H1 (cell line): ENCODE measurements around the gene GGCX. TPM values are rescaled to one million over a fixed set of nuclear protein-coding genes. Genes with fewer than 3 reads are reported as not detected.

Experiments
- CTCF ChIA-PET: fragments of 300-600 bp; sonication (Branson Sonifier 250); formaldehyde crosslinking; loops from one replicate; lab custom pipeline; 2021; ENCODE audit not compliant: partially characterized antibody; lab: Charles Lee
- POLR2A ChIA-PET: fragments of 300-600 bp; sonication (Branson Sonifier 250); formaldehyde crosslinking; loops from one replicate; lab custom pipeline; 2021; ENCODE audit warnings: inconsistent platforms; ENCODE audit not compliant: partially characterized antibody; lab: Charles Lee
- DNase-seq, 2 experiments: peaks; one replicate each; pipeline versions ENCODE4 v3.0.0 to v3.0.0-alpha.2; 2010 to 2022; ENCODE audit warnings: low spot score in 2 of 2, low read depth in 1 of 2, mixed read lengths in 1 of 2
- FAIRE-seq: peaks from 2 replicates; lab custom pipeline; 2011; peaks lifted over from hg19 to GRCh38; lab: Jason Lieb, UNC
- H2AFZ ChIP-seq: 2 replicates; pipeline ENCODE4 v1.8.1; 2012; ENCODE audit warnings: low read length, inconsistent platforms
- H2AK5ac ChIP-seq: 2 replicates; pipeline ENCODE4 v1.6.1; 2013; ENCODE audit warnings: low read depth, low read length
- H2BK120ac ChIP-seq: replicated peaks from 2 replicates; pipeline ENCODE3; 2013; ENCODE audit warnings: low read depth, low read length, inconsistent platforms
- H2BK12ac ChIP-seq: 2 replicates; pipeline ENCODE4 v1.6.1; 2013; ENCODE audit warnings: low read depth, low read length
- H2BK15ac ChIP-seq: 2 replicates; pipeline ENCODE4 v1.6.1; 2013; ENCODE audit warnings: low read length
- H2BK20ac ChIP-seq: 2 replicates; pipeline ENCODE4 v1.6.1; 2013; ENCODE audit warnings: low read length
- H2BK5ac ChIP-seq: 2 replicates; pipeline ENCODE4 v1.6.1; 2013; ENCODE audit warnings: low read depth, low read length
- H3K14ac ChIP-seq: 2 replicates; pipeline ENCODE4 v1.6.1; 2013; ENCODE audit warnings: inconsistent platforms; ENCODE audit not compliant: insufficient read length
- H3K18ac ChIP-seq: 2 replicates; pipeline ENCODE4 v1.6.1; 2013; ENCODE audit warnings: low read length; ENCODE audit errors: extremely low read depth
- H3K23ac ChIP-seq: 2 replicates; pipeline ENCODE4 v1.6.1; 2013; ENCODE audit warnings: inconsistent platforms; ENCODE audit not compliant: insufficient read length
- H3K23me2 ChIP-seq: 2 replicates; pipeline ENCODE4 v1.6.1; 2013; ENCODE audit warnings: low read depth, low read length
- H3K27ac ChIP-seq: 2 replicates; pipeline ENCODE4 v1.6.1; 2011; ENCODE audit warnings: low read depth, low read length, inconsistent platforms
- H3K27me3 ChIP-seq, 4 experiments: replicated peaks in 1 of 4; 1 replicate in 1 of 4; 2 replicates in 3 of 4; pipeline versions ENCODE4 v1.6.1 to v1.8.1; 2011 to 2013; ENCODE audit warnings: low read length in 3 of 4, mild to moderate bottlenecking in 3 of 4, inconsistent platforms in 2 of 4, mixed read lengths in 2 of 4, moderate library complexity in 1 of 4; ENCODE audit not compliant: control insufficient read depth in 3 of 4, insufficient read depth in 3 of 4; ENCODE audit errors: extremely low read depth in 1 of 4
- H3K36me3 ChIP-seq, 4 experiments: 2 replicates each; pipeline versions ENCODE4 v1.6.1 to v1.8.1; 2011 to 2013; ENCODE audit warnings: mild to moderate bottlenecking in 4 of 4, low read length in 3 of 4, moderate library complexity in 2 of 4, control low read depth in 1 of 4, inconsistent platforms in 1 of 4; ENCODE audit not compliant: insufficient read depth in 4 of 4, control insufficient read depth in 2 of 4
- H3K4ac ChIP-seq: replicated peaks from 2 replicates; pipeline ENCODE3; 2013; ENCODE audit warnings: low read length, low read depth, mixed read lengths, inconsistent platforms; ENCODE audit not compliant: insufficient read length
- H3K4me1 ChIP-seq, 4 experiments: replicated peaks in 1 of 4; 1 replicate in 1 of 4; 2 replicates in 3 of 4; pipeline versions ENCODE4 v1.6.1 to v1.8.1; 2011 to 2013; ENCODE audit warnings: low read length in 3 of 4, inconsistent platforms in 2 of 4, mixed read lengths in 1 of 4; ENCODE audit not compliant: insufficient read depth in 4 of 4, control insufficient read depth in 3 of 4
- H3K4me2 ChIP-seq, 2 experiments: 2 replicates each; pipeline versions ENCODE4 v1.6.1 to v1.8.1; 2011 to 2013; ENCODE audit warnings: low read depth in 2 of 2, low read length in 2 of 2, control low read depth in 1 of 2, inconsistent platforms in 1 of 2, mild to moderate bottlenecking in 1 of 2; ENCODE audit not compliant: insufficient read depth in 1 of 2
- H3K4me3 ChIP-seq, 4 experiments: fragments of 200-600, 300-600 bp in 1 of 4; sonication (generic), shearing (Covaris generic), sonication (Bioruptor Twin) in 1 of 4; 2 replicates each; pipeline versions ENCODE4 v1.5.1 to v1.8.1; 2011 to 2016; ENCODE audit warnings: low read length in 4 of 4, low read depth in 3 of 4, control low read depth in 2 of 4, inconsistent platforms in 2 of 4, mild to moderate bottlenecking in 2 of 4, mixed read lengths in 1 of 4, moderate library complexity in 1 of 4; ENCODE audit not compliant: insufficient read depth in 2 of 4; ENCODE audit errors: extremely low read depth in 1 of 4
- H3K56ac ChIP-seq: replicated peaks from 2 replicates; pipeline ENCODE3; 2013; ENCODE audit warnings: low read depth, mild to moderate bottlenecking, mixed read lengths, low read length, inconsistent platforms; ENCODE audit not compliant: insufficient read length
- H3K79me1 ChIP-seq: 2 replicates; pipeline ENCODE4 v1.6.1; 2013; ENCODE audit warnings: low read depth, low read length, control low read depth
- H3K79me2 ChIP-seq, 2 experiments: 2 replicates each; pipeline versions ENCODE4 v1.6.1 to v1.8.1; 2012 to 2013; ENCODE audit warnings: low read length in 2 of 2, mild to moderate bottlenecking in 2 of 2, inconsistent platforms in 1 of 2; ENCODE audit not compliant: insufficient read depth in 2 of 2, control insufficient read depth in 1 of 2
- H3K9ac ChIP-seq, 4 experiments: replicated peaks in 1 of 4; 1 replicate in 1 of 4; 2 replicates in 3 of 4; pipeline versions ENCODE4 v1.6.1 to v1.8.1; 2011 to 2013; ENCODE audit warnings: low read depth in 3 of 4, low read length in 3 of 4, control low read depth in 2 of 4, mild to moderate bottlenecking in 2 of 4, moderate library complexity in 2 of 4, inconsistent platforms in 1 of 4; ENCODE audit errors: extremely low read depth in 1 of 4
- H3K9me3 ChIP-seq, 2 experiments: 2 replicates each; pipeline versions ENCODE4 v1.6.1 to v1.8.1; 2012 to 2013; ENCODE audit warnings: mild to moderate bottlenecking in 2 of 2, moderate library complexity in 2 of 2, control low read depth in 1 of 2, inconsistent platforms in 1 of 2, low read depth in 1 of 2, low read length in 1 of 2, mixed read lengths in 1 of 2; ENCODE audit not compliant: insufficient read depth in 2 of 2
- H4K20me1 ChIP-seq, 2 experiments: replicated peaks in 1 of 2; 2 replicates each; pipeline versions ENCODE3 to v1.8.1; 2011 to 2013; ENCODE audit warnings: inconsistent platforms in 2 of 2, low read length in 2 of 2, mild to moderate bottlenecking in 1 of 2; ENCODE audit not compliant: insufficient read depth in 2 of 2, control insufficient read depth in 1 of 2
- H4K5ac ChIP-seq: 2 replicates; pipeline ENCODE4 v1.6.1; 2013; ENCODE audit warnings: low read length, low read depth, mixed read lengths, inconsistent platforms; ENCODE audit not compliant: insufficient read length
- H4K8ac ChIP-seq: 2 replicates; pipeline ENCODE4 v1.8.0; 2013; ENCODE audit warnings: mild to moderate bottlenecking, moderate library complexity, low read length, inconsistent platforms; ENCODE audit not compliant: insufficient read depth; ENCODE audit errors: extremely low read depth
- H4K91ac ChIP-seq: replicated peaks from 2 replicates; pipeline ENCODE3; 2013; ENCODE audit warnings: low read length, mixed read lengths, inconsistent platforms; ENCODE audit not compliant: insufficient read length
- WGBS, 2 experiments: shearing (Covaris generic) in 1 of 2; methylation state at CpG; one replicate each; pipeline versions ENCODE4 v1.1.6 to v1.1.7; 2013 to 2015; ENCODE audit warnings: low lambda C conversion rate in 2 of 2, mixed read lengths in 2 of 2, inconsistent platforms in 1 of 2, low coverage in 1 of 2, missing lambda C conversion rate in 1 of 2; ENCODE audit not compliant: insufficient replicate concordance in 2 of 2, insufficient coverage in 1 of 2, insufficient read length in 1 of 2; ENCODE audit errors: extremely low coverage in 1 of 2, missing lambda C conversion rate in 1 of 2; 5-methylcytosine and 5-hydroxymethylcytosine counted together
- polyA plus RNA-seq, 7 experiments: library from polyadenylated mRNA; depleted of rRNA in 3 of 7; stranded (reverse) in 5 of 7; unstranded in 2 of 7; fragments of >200 nt in 5 of 7; fragments of 200-250 nt in 2 of 7; gene quantifications; 1 replicate in 5 of 7; 2 replicates in 1 of 7; 4 replicates in 1 of 7; pipeline versions ENCODE4 v1.2.1 to v1.2.3, GENCODE V29; 2011 to 2013; ENCODE audit warnings: missing spikeins in 2 of 7, mixed read lengths in 2 of 7
- total RNA-seq: library from RNA; stranded (reverse); fragmentation: NEBNext Ultra II Directional; extraction: Animal tissue kit (Norgen Biotek cat#: 25700); gene quantifications from 2 replicates; pipeline ENCODE4 v1.2.1, GENCODE V29; 2021

GGCX gene
- total and polyA plus RNA-seq, 2 of the 8 experiments (the other 6 are each of a cell fraction or from before 2014, with no cell fraction given): 29.4 to 33.8 TPM

GRCh38 chr2:85605406-85606115 is 44.3 kb upstream of the GGCX start:
- H2AK5ac ChIP-seq: no peak overlapping the region
- H4K20me1 ChIP-seq: peaks cover 0 to 16% of the 10 kb centered on the region in 2 experiments
- peak overlapping the region in 1 of 4 experiments; percentile 18; a peak in 1 of 7 replicates for H3K9ac ChIP-seq
- no peak overlapping the region for H4K5ac ChIP-seq
- FAIRE-seq (no peak), DNase-seq (no peak)
- no peak overlapping the region for H3K27ac ChIP-seq
- H3K4me2 ChIP-seq: no peak overlapping the region
- no peaks in the 10 kb centered on the region for H3K9me3 ChIP-seq
- no peaks in the 10 kb centered on the region for H3K27me3 ChIP-seq
- peaks cover 0 to 5% (median 2%) of the 10 kb centered on the region in 4 experiments; a peak in 6 of 7 replicates for H3K4me1 ChIP-seq
- no peak overlapping the region for H3K56ac ChIP-seq
- no peak overlapping the region for H4K8ac ChIP-seq
- no peak overlapping the region for H4K91ac ChIP-seq
- no peak overlapping the region for H3K18ac ChIP-seq
- no peak overlapping the region for H2BK12ac ChIP-seq
- ChIA-PET POLR2A (interaction anchor here (0.6 to 7.9 kb wide), 13 partner anchors 9 to 527 kb away, joined by 3 to 95 read pairs (median 4); partner anchors contain the start of genes C2orf68, MAT2A, RNF181 and USP39), CTCF (interaction anchor here (0.9 to 1.9 kb wide), 4 partner anchors 11 to 52 kb away, joined by 4 to 6 read pairs (median 4); no protein-coding TSS in a partner anchor)
- no peak overlapping the region for H3K4ac ChIP-seq
- peaks cover 12% of the 10 kb centered on the region for H3K23me2 ChIP-seq
- H3K79me1 ChIP-seq: peaks cover 7% of the 10 kb centered on the region
- H2BK20ac ChIP-seq: no peak overlapping the region
- WGBS, 2 experiments: 88% methylated on average over 4 of the region's 4 CpGs; no CpG with 5 or more reads in 1 of the 2 experiments
- no peak overlapping the region for H2BK120ac ChIP-seq
- no peak overlapping the region for H3K23ac ChIP-seq
- H2AFZ ChIP-seq: no peak overlapping the region
- no peak overlapping the region for H3K4me3 ChIP-seq
- no peak overlapping the region for H2BK5ac ChIP-seq
- peaks cover 6 to 19% (median 14%) of the 10 kb centered on the region in 4 experiments; a peak in 6 of 8 replicates for H3K36me3 ChIP-seq
- H3K14ac ChIP-seq: no peak overlapping the region
- peaks cover 0 to 12% of the 10 kb centered on the region in 2 experiments; a peak in 2 of 4 replicates for H3K79me2 ChIP-seq
- H2BK15ac ChIP-seq: no peak overlapping the region
